BE2C (cell line): ENCODE data around the gene GOT1.

Experiments
- DNase-seq: peaks from one replicate; pipeline ENCODE4 v3.0.0-alpha.2; 2020
- H3K27me3 ChIP-seq: fragments of 250-450 bp; sonication (Bioruptor Pico); 2 replicates; pipeline ENCODE4 v1.5.1; 2020; ENCODE audit warnings: mild to moderate bottlenecking
- H3K36me3 ChIP-seq: fragments of 250-450 bp; sonication (Bioruptor Pico); 2 replicates; pipeline ENCODE4 v1.5.1; 2020; ENCODE audit warnings: mild to moderate bottlenecking
- H3K4me1 ChIP-seq: fragments of 250-450 bp; sonication (Bioruptor Pico); 2 replicates; pipeline ENCODE4 v1.5.1; 2020
- H3K4me3 ChIP-seq: 2 replicates; pipeline ENCODE4 v1.5.1; 2011; ENCODE audit warnings: low read depth, low read length
- H3K9me3 ChIP-seq: fragments of 250-450 bp; sonication (Bioruptor Pico); 2 replicates; pipeline ENCODE4 v1.5.1; 2020
- TF ChIP-seq, protein P1 (sequence below): IDR thresholded peaks from 2 replicates; pipeline ENCODE4 v1.5.1; 2012; ENCODE audit warnings: mild to moderate bottlenecking, low read depth, low read length

The GOT1 gene

DNA sequence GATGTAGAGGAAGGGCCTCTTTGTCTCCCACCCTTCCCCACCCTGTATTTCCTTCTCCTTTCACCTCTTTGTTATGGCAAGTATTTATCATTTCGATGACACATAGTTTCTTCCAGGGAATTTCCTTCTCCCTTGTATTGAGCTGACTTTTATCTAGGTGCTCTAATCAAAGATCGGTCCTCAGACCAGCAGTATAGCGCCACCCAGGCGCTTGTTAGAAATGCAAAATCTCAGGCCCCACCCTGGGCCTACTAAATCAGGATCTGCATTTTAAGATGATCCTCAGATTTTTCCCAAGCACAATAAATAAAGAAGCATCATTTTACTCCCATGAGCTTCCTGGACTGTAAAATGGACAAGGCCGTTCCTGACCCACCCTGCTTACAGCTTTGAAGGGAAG lies 12.0 kb upstream of the GOT1 start:
- H3K36me3 ChIP-seq = no peaks in the 10 kb centered on the region
- TF ChIP-seq, protein P1, sequence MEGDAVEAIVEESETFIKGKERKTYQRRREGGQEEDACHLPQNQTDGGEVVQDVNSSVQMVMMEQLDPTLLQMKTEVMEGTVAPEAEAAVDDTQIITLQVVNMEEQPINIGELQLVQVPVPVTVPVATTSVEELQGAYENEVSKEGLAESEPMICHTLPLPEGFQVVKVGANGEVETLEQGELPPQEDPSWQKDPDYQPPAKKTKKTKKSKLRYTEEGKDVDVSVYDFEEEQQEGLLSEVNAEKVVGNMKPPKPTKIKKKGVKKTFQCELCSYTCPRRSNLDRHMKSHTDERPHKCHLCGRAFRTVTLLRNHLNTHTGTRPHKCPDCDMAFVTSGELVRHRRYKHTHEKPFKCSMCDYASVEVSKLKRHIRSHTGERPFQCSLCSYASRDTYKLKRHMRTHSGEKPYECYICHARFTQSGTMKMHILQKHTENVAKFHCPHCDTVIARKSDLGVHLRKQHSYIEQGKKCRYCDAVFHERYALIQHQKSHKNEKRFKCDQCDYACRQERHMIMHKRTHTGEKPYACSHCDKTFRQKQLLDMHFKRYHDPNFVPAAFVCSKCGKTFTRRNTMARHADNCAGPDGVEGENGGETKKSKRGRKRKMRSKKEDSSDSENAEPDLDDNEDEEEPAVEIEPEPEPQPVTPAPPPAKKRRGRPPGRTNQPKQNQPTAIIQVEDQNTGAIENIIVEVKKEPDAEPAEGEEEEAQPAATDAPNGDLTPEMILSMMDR = no peak
- peaks cover 2% of the 10 kb centered on the region; the same call in 1 of the 2 replicates for H3K27me3 ChIP-seq
- DNase-seq = no peak
- no peaks in the 10 kb centered on the region for H3K9me3 ChIP-seq
- H3K4me1 ChIP-seq = no peaks in the 10 kb centered on the region
- H3K4me3 ChIP-seq = no peak overlapping the region

- TF ChIP-seq, protein P1 = no peak
- H3K4me3 ChIP-seq = no peak overlapping the region
- H3K9me3 ChIP-seq = no peaks in the 10 kb centered on the region
- H3K27me3 ChIP-seq = no peaks in the 10 kb centered on the region; the same call in 1 of the 2 replicates
- no peak for DNase-seq
- no peaks in the 10 kb centered on the region; the same call in 1 of the 2 replicates for H3K36me3 ChIP-seq
- H3K4me1 ChIP-seq = no peaks in the 10 kb centered on the region
Observed at GRCh38 chr10:99438890-99439289, 8.5 kb upstream of the GOT1 start.

GRCh38 chr10:99435986-99436638 lies 5.7 kb upstream of the GOT1 start:
- TF ChIP-seq, protein P1 = peak; percentile 56
- Histone ChIP-seq H3K4me1 (no peaks in the 10 kb centered on the region), H3K4me3 (no peak overlapping the region), H3K9me3 (no peaks in the 10 kb centered on the region), H3K36me3 (no peaks in the 10 kb centered on the region; the same call in 1 of the 2 replicates), H3K27me3 (no peaks in the 10 kb centered on the region)
- DNase-seq = no peak

- DNase-seq = no peak
- Histone ChIP-seq H3K27me3 (no peaks in the 10 kb centered on the region), H3K4me3 (no peak overlapping the region), H3K36me3 (no peaks in the 10 kb centered on the region; the same call in 1 of the 2 replicates), H3K4me1 (no peaks in the 10 kb centered on the region), H3K9me3 (no peaks in the 10 kb centered on the region)
- TF ChIP-seq, protein P1 = no peak; the same call in 1 of the 2 replicates
Observed at GRCh38 chr10:99433378-99434020, 3.1 kb upstream of the GOT1 start.

DNA sequence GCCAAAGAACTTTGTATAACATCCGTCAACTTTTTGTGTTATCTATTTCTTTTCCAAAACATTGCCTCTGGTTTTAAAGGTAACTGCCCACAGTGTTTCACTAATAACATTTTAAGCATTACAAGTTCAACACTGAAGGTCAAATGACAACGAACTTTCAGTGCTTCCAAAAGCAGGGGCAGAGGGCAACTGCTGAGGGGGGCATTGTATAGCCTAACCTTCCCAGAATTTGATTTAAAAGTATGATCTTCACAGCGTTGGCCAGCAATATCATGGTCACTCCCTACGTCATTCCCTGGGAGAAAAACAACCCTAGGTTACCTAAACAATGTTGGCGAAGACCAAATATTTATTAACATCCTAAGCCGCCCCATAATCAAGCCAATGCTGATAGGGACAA lies 2.5 kb upstream of the GOT1 start:
- H3K9me3 ChIP-seq = no peaks in the 10 kb centered on the region
- TF ChIP-seq, protein P1 = no peak
- no peak for DNase-seq
- H3K27me3 ChIP-seq = no peaks in the 10 kb centered on the region
- H3K36me3 ChIP-seq = no peaks in the 10 kb centered on the region; the same call in 1 of the 2 replicates
- H3K4me3 ChIP-seq = no peak overlapping the region
- H3K4me1 ChIP-seq = no peaks in the 10 kb centered on the region

DNA sequence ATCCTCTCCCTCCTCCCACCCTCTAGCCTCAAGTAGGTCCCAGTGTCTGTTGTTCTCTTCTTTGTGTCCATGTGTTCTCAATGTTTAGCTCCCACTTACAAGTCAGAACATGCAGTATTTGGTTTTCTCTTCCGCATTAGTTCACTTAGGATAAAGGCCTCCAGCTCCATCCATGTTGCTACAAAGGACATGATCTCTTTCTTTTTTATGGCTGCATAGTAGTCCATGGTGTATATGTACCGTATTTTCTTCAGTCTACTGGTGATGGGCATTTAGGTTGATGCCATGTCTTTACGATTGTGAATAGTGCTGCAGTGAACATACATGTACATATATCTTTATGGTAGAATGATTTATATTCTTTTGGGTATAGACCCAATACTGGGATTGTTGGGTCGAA lies 1.6 kb upstream of the GOT1 start:
- TF ChIP-seq, protein P1 = no peak
- H3K4me3 ChIP-seq = peak overlapping the region; percentile 93

More for the DNA sequence above, 1.6 kb upstream of the GOT1 start:
- Histone ChIP-seq H3K9me3 (no peaks in the 10 kb centered on the region), H3K4me1 (no peaks in the 10 kb centered on the region), H3K27me3 (no peaks in the 10 kb centered on the region), H3K36me3 (no peaks in the 10 kb centered on the region; the same call in 1 of the 2 replicates)
- DNase-seq = no peak
